ENCODE results near the gene NRL.

The NRL gene

GRCh38 chr14:24057867-24058259, 56.9 kb downstream of the NRL start:
- Histone ChIP-seq H3K4me3 (ENCODE audit: low read length, poor library complexity, severe bottlenecking) (no peak overlapping the region), H3K9ac (ENCODE audit: low read depth, low read length, poor library complexity, severe bottlenecking) (no peak overlapping the region), H3K27me3 (ENCODE audit: insufficient read depth, low read length, poor library complexity, severe bottlenecking) (no peaks in the 10 kb centered on the region), H3K4me2 (ENCODE audit: low read depth, low read length, poor library complexity, severe bottlenecking) (no peak overlapping the region), H3K36me3 (ENCODE audit: insufficient read depth, low read length) (no peaks in the 10 kb centered on the region), H3K79me2 (ENCODE audit: insufficient read depth, low read length) (no peaks in the 10 kb centered on the region), H4K20me1 (ENCODE audit: insufficient read depth, low read length, poor library complexity, severe bottlenecking) (no peaks in the 10 kb centered on the region), H2AFZ (ENCODE audit: low read length) (no peak overlapping the region), H3F3A (ENCODE audit: low read depth) (no peaks in the 10 kb centered on the region), H3K9me2 (replicated peaks; ENCODE audit: low read depth, low read length) (no peaks in the 10 kb centered on the region), H3K9me3 (ENCODE audit: insufficient read depth, low read depth, low read length) (no peaks in the 10 kb centered on the region), H3K4me1 (ENCODE audit: insufficient read depth, low read length, poor library complexity, severe bottlenecking) (no peaks in the 10 kb centered on the region)
- TF ChIP-seq CTCF (conservative IDR thresholded peaks at IDR 0.05; ENCODE audit: low read length) (no peak), EZH2phosphoT487 (IDR thresholded peaks at IDR 0.05; ENCODE audit: borderline replicate concordance) (no peak)

- TF ChIP-seq EZH2phosphoT487 (IDR thresholded peaks at IDR 0.05; ENCODE audit: borderline replicate concordance): no peak
- TF ChIP-seq CTCF (conservative IDR thresholded peaks at IDR 0.05; ENCODE audit: low read length): no peak
- Histone ChIP-seq H3K9me2 (replicated peaks; ENCODE audit: low read depth, low read length) (no peaks in the 10 kb centered on the region), H4K20me1 (ENCODE audit: insufficient read depth, low read length, poor library complexity, severe bottlenecking) (no peaks in the 10 kb centered on the region), H3K27me3 (ENCODE audit: insufficient read depth, low read length, poor library complexity, severe bottlenecking) (no peaks in the 10 kb centered on the region), H3K4me1 (ENCODE audit: insufficient read depth, low read length, poor library complexity, severe bottlenecking) (peaks cover 5% of the 10 kb centered on the region), H3K79me2 (ENCODE audit: insufficient read depth, low read length) (no peaks in the 10 kb centered on the region), H2AFZ (ENCODE audit: low read length) (no peak overlapping the region), H3F3A (ENCODE audit: low read depth) (no peaks in the 10 kb centered on the region), H3K4me2 (ENCODE audit: low read depth, low read length, poor library complexity, severe bottlenecking) (no peak overlapping the region), H3K9ac (ENCODE audit: low read depth, low read length, poor library complexity, severe bottlenecking) (no peak overlapping the region), H3K4me3 (ENCODE audit: low read length, poor library complexity, severe bottlenecking) (no peak overlapping the region), H3K36me3 (ENCODE audit: insufficient read depth, low read length) (no peaks in the 10 kb centered on the region), H3K9me3 (ENCODE audit: insufficient read depth, low read depth, low read length) (no peaks in the 10 kb centered on the region)
These were observed 57.5 kb downstream of the NRL start for GRCh38 chr14:24057271-24057670.

GRCh38 chr14:24056800-24057184, 58.0 kb downstream of the NRL start:
- no peaks in the 10 kb centered on the region for H3K9me2 ChIP-seq (replicated peaks; ENCODE audit: low read depth, low read length)
- no peaks in the 10 kb centered on the region for H3K36me3 ChIP-seq (ENCODE audit: insufficient read depth, low read length)
- no peak for TF ChIP-seq EZH2phosphoT487 (IDR thresholded peaks at IDR 0.05; ENCODE audit: borderline replicate concordance)
- TF ChIP-seq CTCF (conservative IDR thresholded peaks at IDR 0.05; ENCODE audit: low read length): no peak
- no peak overlapping the region for H2AFZ ChIP-seq (ENCODE audit: low read length)
- no peak overlapping the region for H3K9ac ChIP-seq (ENCODE audit: low read depth, low read length, poor library complexity, severe bottlenecking)
- no peak overlapping the region for H3K4me3 ChIP-seq (ENCODE audit: low read length, poor library complexity, severe bottlenecking)
- no peak overlapping the region for H3K4me2 ChIP-seq (ENCODE audit: low read depth, low read length, poor library complexity, severe bottlenecking)
- no peaks in the 10 kb centered on the region for H3K79me2 ChIP-seq (ENCODE audit: insufficient read depth, low read length)
- peaks cover 10% of the 10 kb centered on the region for H3K4me1 ChIP-seq (ENCODE audit: insufficient read depth, low read length, poor library complexity, severe bottlenecking)
- H3F3A ChIP-seq (ENCODE audit: low read depth): no peaks in the 10 kb centered on the region
- H4K20me1 ChIP-seq (ENCODE audit: insufficient read depth, low read length, poor library complexity, severe bottlenecking): no peaks in the 10 kb centered on the region
- H3K27me3 ChIP-seq (ENCODE audit: insufficient read depth, low read length, poor library complexity, severe bottlenecking): no peaks in the 10 kb centered on the region
- no peaks in the 10 kb centered on the region for H3K9me3 ChIP-seq (ENCODE audit: insufficient read depth, low read depth, low read length)
